ENCODE data around the gene GNB5.

The GNB5 gene

GRCh38 chr15:52133510-52134220 lies 57.5 kb downstream of the GNB5 start:
- Histone ChIP-seq H2AK5ac (ENCODE audit: low read length, severe bottlenecking) (no peak overlapping the region), H3K4ac (ENCODE audit: low read depth in 1 of 2, low read length in 2 of 2) (no peak overlapping the region), H3K79me1 (replicated peaks; ENCODE audit: low read length, poor library complexity, severe bottlenecking) (peaks cover 2% of the 10 kb centered on the region), H3K4me2 (ENCODE audit: low read length, poor library complexity, severe bottlenecking) (no peak overlapping the region), H2BK12ac (ENCODE audit: low read length in 2 of 2) (no peak overlapping the region), H3K4me3 (ENCODE audit: insufficient read depth in 1 of 2, low read depth in 1 of 2, low read length in 2 of 2) (no peak overlapping the region), H3K23ac (ENCODE audit: low read length in 2 of 2) (no peak overlapping the region), H3K14ac (ENCODE audit: low read length in 2 of 2) (no peak overlapping the region), H3K27ac (ENCODE audit: low read length, poor library complexity, severe bottlenecking) (no peak overlapping the region), H3K9me3 (ENCODE audit: control insufficient read depth, low read length) (no peaks in the 10 kb centered on the region), H3K4me1 (ENCODE audit: control insufficient read depth, insufficient read depth, low read depth, low read length) (peaks cover 7% of the 10 kb centered on the region), H3K27me3 (ENCODE audit: control insufficient read depth in 1 of 2, insufficient read depth in 1 of 2, low read length in 2 of 2) (no peaks in the 10 kb centered on the region), H2BK5ac (ENCODE audit: low read depth, low read length, poor library complexity, severe bottlenecking) (no peak overlapping the region), H2AFZ (ENCODE audit: low read depth, low read length) (no peak overlapping the region), H2BK15ac (ENCODE audit: low read depth, poor library complexity, severe bottlenecking) (no peak overlapping the region), H3K9ac (ENCODE audit: low read length) (no peak overlapping the region), H2BK120ac (ENCODE audit: low read depth, low read length) (no peak overlapping the region), H4K8ac (ENCODE audit: low read length) (no peak overlapping the region), H4K91ac (ENCODE audit: low read length) (no peak overlapping the region), H3K36me3 (ENCODE audit: control insufficient read depth in 1 of 2, insufficient read depth in 2 of 2, low read depth in 1 of 2, low read length in 2 of 2) (peaks cover 26 to 43% of the 10 kb centered on the region in 2 experiments), H3K18ac (ENCODE audit: low read depth in 1 of 2, low read length in 2 of 2) (no peak overlapping the region)
- WGBS, result 94% methylated on average over 7 of the region's 10 CpGs
- DNase-seq, result no peak

GRCh38 chr15:52132066-52132465 lies 59.1 kb downstream of the GNB5 start:
- H2AFZ ChIP-seq (ENCODE audit: low read depth, low read length), result no peak overlapping the region
- no peak overlapping the region for H2BK120ac ChIP-seq (ENCODE audit: low read depth, low read length)
- no peak overlapping the region for H3K18ac ChIP-seq (ENCODE audit: low read depth in 1 of 2, low read length in 2 of 2)
- H3K23ac ChIP-seq (ENCODE audit: low read length in 2 of 2), result no peak overlapping the region
- peaks cover 19 to 46% of the 10 kb centered on the region in 2 experiments for H3K36me3 ChIP-seq (ENCODE audit: control insufficient read depth in 1 of 2, insufficient read depth in 2 of 2, low read depth in 1 of 2, low read length in 2 of 2)
- no peak overlapping the region for H3K4me2 ChIP-seq (ENCODE audit: low read length, poor library complexity, severe bottlenecking)
- no peaks in the 10 kb centered on the region for H3K79me1 ChIP-seq (replicated peaks; ENCODE audit: low read length, poor library complexity, severe bottlenecking)
- H3K4me1 ChIP-seq (ENCODE audit: control insufficient read depth, insufficient read depth, low read depth, low read length), result peaks cover 7% of the 10 kb centered on the region
- no peak overlapping the region for H2BK15ac ChIP-seq (ENCODE audit: low read depth, poor library complexity, severe bottlenecking)
- no peak overlapping the region for H2BK5ac ChIP-seq (ENCODE audit: low read depth, low read length, poor library complexity, severe bottlenecking)
- no peak overlapping the region for H3K14ac ChIP-seq (ENCODE audit: low read length in 2 of 2)
- no peak overlapping the region for H3K4me3 ChIP-seq (ENCODE audit: insufficient read depth in 1 of 2, low read depth in 1 of 2, low read length in 2 of 2)
- no peak overlapping the region for H2AK5ac ChIP-seq (ENCODE audit: low read length, severe bottlenecking)
- H3K4ac ChIP-seq (ENCODE audit: low read depth in 1 of 2, low read length in 2 of 2), result no peak overlapping the region
- H4K91ac ChIP-seq (ENCODE audit: low read length), result no peak overlapping the region
- H3K27ac ChIP-seq (ENCODE audit: low read length, poor library complexity, severe bottlenecking), result no peak overlapping the region
- DNase-seq, result no peak
- no peak overlapping the region for H2BK12ac ChIP-seq (ENCODE audit: low read length in 2 of 2)
- H3K9ac ChIP-seq (ENCODE audit: low read length), result no peak overlapping the region
- H4K8ac ChIP-seq (ENCODE audit: low read length), result no peak overlapping the region
- H3K27me3 ChIP-seq (ENCODE audit: control insufficient read depth in 1 of 2, insufficient read depth in 1 of 2, low read length in 2 of 2), result no peaks in the 10 kb centered on the region
- no peaks in the 10 kb centered on the region for H3K9me3 ChIP-seq (ENCODE audit: control insufficient read depth, low read length)

GRCh38 chr15:52128568-52128967 lies 62.6 kb downstream of the GNB5 start:
- H3K4me2 ChIP-seq (ENCODE audit: low read length, poor library complexity, severe bottlenecking), result no peak overlapping the region
- H3K9ac ChIP-seq (ENCODE audit: low read length), result no peak overlapping the region
- H3K27me3 ChIP-seq (ENCODE audit: control insufficient read depth in 1 of 2, insufficient read depth in 1 of 2, low read length in 2 of 2), result no peaks in the 10 kb centered on the region
- 96% methylated on average over 2 of the region's 3 CpGs for WGBS
- DNase-seq, result no peak
- H4K91ac ChIP-seq (ENCODE audit: low read length), result no peak overlapping the region
- no peaks in the 10 kb centered on the region for H3K79me1 ChIP-seq (replicated peaks; ENCODE audit: low read length, poor library complexity, severe bottlenecking)
- no peak overlapping the region for H4K8ac ChIP-seq (ENCODE audit: low read length)
- no peak overlapping the region for H3K23ac ChIP-seq (ENCODE audit: low read length in 2 of 2)
- no peak overlapping the region for H3K18ac ChIP-seq (ENCODE audit: low read depth in 1 of 2, low read length in 2 of 2)
- H3K4me1 ChIP-seq (ENCODE audit: control insufficient read depth, insufficient read depth, low read depth, low read length), result peaks cover 5% of the 10 kb centered on the region
- H2BK12ac ChIP-seq (ENCODE audit: low read length in 2 of 2), result no peak overlapping the region
- H2BK5ac ChIP-seq (ENCODE audit: low read depth, low read length, poor library complexity, severe bottlenecking), result no peak overlapping the region
- H2BK120ac ChIP-seq (ENCODE audit: low read depth, low read length), result no peak overlapping the region
- H2AK5ac ChIP-seq (ENCODE audit: low read length, severe bottlenecking), result no peak overlapping the region
- no peak overlapping the region for H3K4me3 ChIP-seq (ENCODE audit: insufficient read depth in 1 of 2, low read depth in 1 of 2, low read length in 2 of 2)
- H3K4ac ChIP-seq (ENCODE audit: low read depth in 1 of 2, low read length in 2 of 2), result no peak overlapping the region
- no peaks in the 10 kb centered on the region for H3K9me3 ChIP-seq (ENCODE audit: control insufficient read depth, low read length)
- H3K14ac ChIP-seq (ENCODE audit: low read length in 2 of 2), result no peak overlapping the region
- H3K36me3 ChIP-seq (ENCODE audit: control insufficient read depth in 1 of 2, insufficient read depth in 2 of 2, low read depth in 1 of 2, low read length in 2 of 2), result peaks cover 6 to 33% of the 10 kb centered on the region in 2 experiments
- H2BK15ac ChIP-seq (ENCODE audit: low read depth, poor library complexity, severe bottlenecking), result no peak overlapping the region
- no peak overlapping the region for H3K27ac ChIP-seq (ENCODE audit: low read length, poor library complexity, severe bottlenecking)
- H2AFZ ChIP-seq (ENCODE audit: low read depth, low read length), result no peak overlapping the region

- Histone ChIP-seq H4K8ac (ENCODE audit: low read length) (peak overlapping the region; percentile 2), H2BK120ac (ENCODE audit: low read depth, low read length) (no peak overlapping the region), H2BK5ac (ENCODE audit: low read depth, low read length, poor library complexity, severe bottlenecking) (no peak overlapping the region), H2BK12ac (ENCODE audit: low read length in 2 of 2) (peak overlapping the region in 1 of 2 experiments; percentile 77), H3K23ac (ENCODE audit: low read length in 2 of 2) (no peak overlapping the region), H3K27me3 (ENCODE audit: control insufficient read depth in 1 of 2, insufficient read depth in 1 of 2, low read length in 2 of 2) (no peaks in the 10 kb centered on the region), H3K4me1 (ENCODE audit: control insufficient read depth, insufficient read depth, low read depth, low read length) (peaks cover 6% of the 10 kb centered on the region), H3K4ac (ENCODE audit: low read depth in 1 of 2, low read length in 2 of 2) (no peak overlapping the region), H2BK15ac (ENCODE audit: low read depth, poor library complexity, severe bottlenecking) (no peak overlapping the region), H2AK5ac (ENCODE audit: low read length, severe bottlenecking) (no peak overlapping the region), H3K14ac (ENCODE audit: low read length in 2 of 2) (peak overlapping the region in 1 of 2 experiments; percentile 50), H3K4me3 (ENCODE audit: insufficient read depth in 1 of 2, low read depth in 1 of 2, low read length in 2 of 2) (no peak overlapping the region), H3K9ac (ENCODE audit: low read length) (peak overlapping the region; percentile 34), H3K27ac (ENCODE audit: low read length, poor library complexity, severe bottlenecking) (no peak overlapping the region), H3K79me1 (replicated peaks; ENCODE audit: low read length, poor library complexity, severe bottlenecking) (no peaks in the 10 kb centered on the region), H3K9me3 (ENCODE audit: control insufficient read depth, low read length) (no peaks in the 10 kb centered on the region), H4K91ac (ENCODE audit: low read length) (peak overlapping the region; percentile 67), H3K36me3 (ENCODE audit: control insufficient read depth in 1 of 2, insufficient read depth in 2 of 2, low read depth in 1 of 2, low read length in 2 of 2) (peaks cover 6 to 19% of the 10 kb centered on the region in 2 experiments), H3K4me2 (ENCODE audit: low read length, poor library complexity, severe bottlenecking) (no peak overlapping the region), H3K18ac (ENCODE audit: low read depth in 1 of 2, low read length in 2 of 2) (peak overlapping the region; percentile 30 to 61), H2AFZ (ENCODE audit: low read depth, low read length) (no peak overlapping the region)
- DNase-seq, result peak; percentile 71
- WGBS, result 55% methylated on average over 11 of the region's 11 CpGs
Observed at GRCh38 chr15:52124270-52124880, 66.8 kb downstream of the GNB5 start.
